Effector CD8-positive, alpha-beta T cell (primary cell): ENCODE data around the gene HOXD1.

ENCODE experiments used
- DNase-seq: peaks from one replicate; lab custom pipeline; 2025; lab: John Stamatoyannopoulos, UW

HOXD1 gene

DNA sequence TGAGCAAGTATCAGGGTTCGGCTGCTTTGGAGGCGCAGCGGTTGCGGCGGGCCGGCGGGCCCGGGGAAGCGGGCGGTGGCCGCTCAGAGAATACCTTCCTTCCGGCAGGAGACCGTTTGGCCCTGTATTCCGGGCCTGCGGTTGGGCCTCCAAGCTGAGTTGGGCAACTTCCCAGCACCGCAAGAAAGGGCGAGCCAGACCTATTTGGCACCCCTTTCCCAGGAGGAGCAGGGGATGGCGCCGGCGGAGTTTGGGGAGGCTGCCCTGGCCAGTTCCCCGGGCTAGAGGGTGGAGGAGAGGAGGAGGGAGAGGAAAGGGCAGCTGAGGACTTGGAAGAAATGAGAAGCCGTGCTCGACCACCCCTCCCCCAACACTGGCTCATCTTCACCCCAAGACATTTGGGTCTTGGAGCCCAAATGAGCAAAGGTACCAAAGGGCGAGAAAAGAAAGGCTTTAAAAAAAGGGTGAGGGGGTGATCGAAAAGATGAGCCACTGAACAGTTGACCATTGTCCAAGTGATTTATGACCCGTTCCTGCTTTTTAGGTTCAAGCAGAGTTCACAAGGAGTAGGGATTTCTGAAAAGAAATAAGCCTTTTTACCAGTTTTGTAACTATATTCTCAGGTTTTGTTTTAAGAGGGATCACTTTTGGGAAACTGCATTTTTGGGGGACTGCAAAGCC, 23.0 kb upstream of the HOXD1 start:
- DNase-seq, result no peak

DNA sequence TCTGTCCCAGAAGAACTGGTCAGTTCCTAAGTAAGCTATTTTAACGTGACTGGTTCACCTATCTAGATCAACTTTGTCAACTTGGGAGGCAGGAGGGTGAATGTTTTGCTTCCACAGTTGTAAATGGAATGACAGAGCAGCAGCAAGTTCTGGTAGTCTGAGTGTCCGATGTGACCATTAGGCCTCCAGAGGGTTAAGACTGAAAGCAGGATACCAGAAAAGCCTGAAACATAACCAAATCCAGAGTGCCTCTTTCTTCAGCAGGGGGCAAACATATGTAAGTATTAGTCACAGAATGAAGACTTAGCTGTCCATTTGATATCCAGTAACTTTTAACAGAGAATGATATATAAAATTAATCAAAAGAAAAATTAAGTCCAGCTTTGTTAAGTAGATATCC, 22.2 kb upstream of the HOXD1 start:
- DNase-seq, result no peak

- no peak for DNase-seq
These were observed 21.1 kb upstream of the HOXD1 start for GRCh38 chr2:176167398-176167797.

DNA sequence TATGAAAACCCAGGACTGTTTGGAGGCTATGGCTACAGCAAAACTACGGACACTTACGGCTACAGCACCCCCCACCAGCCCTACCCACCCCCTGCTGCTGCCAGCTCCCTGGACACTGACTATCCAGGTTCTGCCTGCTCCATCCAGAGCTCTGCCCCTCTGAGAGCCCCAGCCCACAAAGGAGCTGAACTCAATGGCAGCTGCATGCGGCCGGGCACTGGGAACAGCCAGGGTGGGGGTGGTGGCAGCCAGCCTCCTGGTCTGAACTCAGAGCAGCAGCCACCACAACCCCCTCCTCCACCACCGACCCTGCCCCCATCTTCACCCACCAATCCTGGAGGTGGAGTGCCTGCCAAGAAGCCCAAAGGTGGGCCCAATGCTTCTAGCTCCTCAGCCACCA, 19.3 kb upstream of the HOXD1 start:
- no peak for DNase-seq

GRCh38 chr2:176169711-176170110, 18.8 kb upstream of the HOXD1 start:
- DNase-seq, result no peak

- DNase-seq, result no peak
These were observed 17.7 kb upstream of the HOXD1 start for GRCh38 chr2:176170602-176171305.

DNA sequence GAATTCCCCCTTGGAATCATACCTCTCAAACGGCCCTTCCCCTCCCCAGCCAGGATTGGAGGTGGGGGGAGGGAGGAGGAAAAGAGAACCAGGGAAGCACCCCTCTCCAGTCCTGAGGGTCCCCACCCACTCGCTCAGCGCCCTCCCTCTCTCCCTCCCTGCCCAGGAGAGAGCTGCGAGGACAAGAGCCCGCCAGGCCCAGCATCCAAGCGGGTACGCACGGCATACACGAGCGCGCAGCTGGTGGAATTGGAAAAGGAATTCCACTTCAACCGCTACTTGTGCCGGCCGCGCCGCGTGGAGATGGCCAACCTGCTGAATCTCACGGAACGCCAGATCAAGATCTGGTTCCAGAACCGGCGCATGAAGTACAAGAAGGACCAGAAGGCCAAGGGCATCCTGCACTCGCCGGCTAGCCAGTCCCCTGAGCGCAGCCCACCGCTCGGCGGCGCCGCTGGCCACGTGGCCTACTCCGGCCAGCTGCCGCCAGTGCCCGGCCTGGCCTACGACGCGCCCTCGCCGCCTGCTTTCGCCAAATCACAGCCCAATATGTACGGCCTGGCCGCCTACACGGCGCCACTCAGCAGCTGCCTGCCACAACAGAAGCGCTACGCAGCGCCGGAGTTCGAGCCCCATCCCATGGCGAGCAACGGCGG, 17.0 kb upstream of the HOXD1 start:
- DNase-seq, result no peak

GRCh38 chr2:176172007-176172894, 16.2 kb upstream of the HOXD1 start:
- no peak for DNase-seq

GRCh38 chr2:176172895-176173566, 15.4 kb upstream of the HOXD1 start:
- DNase-seq, result no peak

- DNase-seq, result no peak
These were observed 14.7 kb upstream of the HOXD1 start for GRCh38 chr2:176173567-176174381.

DNA sequence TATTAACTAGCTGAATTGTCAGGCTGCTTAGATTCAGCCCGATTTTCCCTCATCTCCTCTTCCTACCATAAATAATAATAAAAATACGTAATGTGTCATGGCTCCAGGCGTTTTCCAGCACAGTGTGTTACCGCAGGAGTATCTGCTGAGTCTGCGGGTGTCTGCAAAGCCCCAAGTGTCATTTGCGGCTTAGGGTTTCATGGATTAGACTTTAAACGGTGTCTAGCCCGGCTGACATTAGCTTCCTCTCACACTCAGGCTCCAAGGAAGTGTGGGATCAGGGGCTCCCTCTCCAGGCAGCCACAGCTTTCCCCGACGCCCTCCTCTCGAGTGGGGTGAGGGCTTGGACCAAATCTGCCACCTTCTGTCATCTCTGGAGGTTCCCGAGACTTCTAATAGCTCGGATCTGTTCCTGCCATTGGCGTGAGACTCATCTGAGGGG, 14.1 kb upstream of the HOXD1 start:
- no peak for DNase-seq

GRCh38 chr2:176174824-176175708, 13.4 kb upstream of the HOXD1 start:
- no peak for DNase-seq

DNA sequence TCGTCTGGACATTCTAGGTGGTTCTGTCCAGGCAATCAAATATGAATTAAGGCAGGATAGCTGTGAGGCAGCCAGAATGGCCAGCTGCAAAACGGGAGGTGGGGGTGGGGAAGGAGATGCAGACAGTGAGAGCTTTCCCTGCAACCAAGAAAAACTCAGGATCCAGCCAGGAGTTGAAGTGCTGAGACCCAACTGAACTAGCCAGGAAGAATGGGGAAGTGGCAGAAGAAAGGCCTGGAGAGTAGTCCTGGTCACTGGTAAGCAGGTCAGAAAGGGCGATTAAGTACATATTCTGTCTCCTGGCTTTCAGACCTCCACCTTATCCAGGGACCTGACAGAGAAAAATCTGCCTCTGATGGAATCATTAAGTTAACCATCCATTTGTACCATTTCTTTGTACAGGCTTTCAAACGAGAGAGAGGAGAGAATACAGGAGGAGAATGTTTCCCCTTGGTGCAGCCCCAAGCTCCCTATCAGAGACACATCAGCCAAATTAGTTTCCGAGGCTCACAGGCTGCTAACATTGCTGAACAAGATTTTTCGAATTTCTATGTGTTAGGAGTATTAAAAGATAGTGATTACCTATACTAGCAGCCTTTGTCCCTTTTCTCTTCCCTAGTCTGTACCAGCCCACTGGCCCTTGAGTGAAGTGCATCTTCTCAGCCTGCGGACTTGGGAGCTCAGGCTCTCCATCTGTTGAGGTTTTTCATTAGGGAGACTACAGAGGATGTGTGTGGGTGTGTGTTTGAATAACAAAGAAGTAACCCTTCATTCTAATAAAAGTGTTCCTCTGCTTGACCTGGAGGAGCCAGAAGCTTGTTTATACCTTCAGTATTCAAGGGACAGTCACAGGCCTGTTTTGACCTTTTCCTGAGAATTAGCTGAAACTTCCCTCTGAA, 12.5 kb upstream of the HOXD1 start:
- no peak for DNase-seq

GRCh38 chr2:176177580-176178037, 10.9 kb upstream of the HOXD1 start:
- DNase-seq, result no peak

GRCh38 chr2:176178038-176178756, 10.3 kb upstream of the HOXD1 start:
- no peak for DNase-seq

- DNase-seq, result no peak
These were observed 9.6 kb upstream of the HOXD1 start for GRCh38 chr2:176178757-176179295.

DNA sequence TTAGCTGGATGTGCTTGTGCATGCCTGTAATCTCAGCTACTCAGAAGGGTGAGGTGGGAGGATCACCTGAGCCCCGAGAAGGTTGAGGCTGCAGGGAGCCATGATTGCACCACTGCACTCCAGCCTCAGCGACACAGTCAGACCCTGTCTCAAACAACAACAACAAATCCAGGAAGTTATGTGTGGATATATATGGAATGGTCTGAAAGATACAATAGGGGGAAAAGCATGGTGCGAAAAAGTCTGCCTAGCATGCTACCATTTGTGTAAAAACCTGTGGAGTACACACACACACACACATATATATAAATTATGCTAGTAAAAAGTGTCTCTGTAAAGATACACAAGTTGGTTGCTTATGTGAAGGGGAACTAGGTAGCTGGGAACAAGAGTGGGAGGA, 6.9 kb upstream of the HOXD1 start:
- no peak for DNase-seq

- DNase-seq, result no peak
These were observed 5.8 kb upstream of the HOXD1 start for GRCh38 chr2:176182671-176183070.
